ENCODE results near the gene EHF. TPM values are rescaled to one million over a fixed set of nuclear protein-coding genes. Genes with fewer than 3 reads are reported as not detected.

EHF gene
- polyA plus RNA-seq, 1 donor from 2014 or later: 0.17 TPM

DNA sequence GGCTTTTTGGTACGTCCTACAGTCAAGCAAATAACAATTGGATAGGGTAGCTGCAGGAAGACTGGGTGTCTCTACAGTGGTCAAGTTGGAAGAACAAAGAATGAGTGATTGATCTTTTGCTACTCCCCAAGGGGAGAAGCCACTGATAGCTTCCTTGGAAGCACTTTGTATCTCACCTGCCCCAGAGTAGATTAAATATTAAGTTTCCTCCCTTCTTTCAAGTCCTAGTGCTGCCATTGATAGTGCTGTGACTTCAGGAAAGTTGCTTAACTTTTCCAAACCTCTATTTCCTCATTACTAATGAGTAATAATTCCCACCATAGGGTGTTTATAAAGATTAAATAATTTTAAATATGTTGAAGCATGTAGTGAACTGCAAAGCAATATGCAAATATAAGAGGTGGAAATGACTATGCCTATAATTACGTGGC is 35.6 kb upstream of the EHF start:
- Histone ChIP-seq H3K9me3 (ENCODE audit: low read length) (no peaks in the 10 kb centered on the region), H3K27me3 (ENCODE audit: insufficient read depth, low read depth, low read length) (no peaks in the 10 kb centered on the region), H3F3A (ENCODE audit: insufficient read depth, low read length, poor library complexity, severe bottlenecking) (no peaks in the 10 kb centered on the region), H3K79me2 (replicated peaks; ENCODE audit: insufficient read depth, low read length) (no peaks in the 10 kb centered on the region), H3K9me2 (ENCODE audit: insufficient read depth, low read length) (no peaks in the 10 kb centered on the region), H3K9ac (ENCODE audit: low read length) (no peak overlapping the region), H2AFZ (ENCODE audit: low read depth, low read length) (no peak overlapping the region), H3K27ac (ENCODE audit: low read length) (no peak overlapping the region), H3K36me3 (ENCODE audit: insufficient read depth, low read length) (no peaks in the 10 kb centered on the region), H4K20me1 (ENCODE audit: insufficient read depth) (no peaks in the 10 kb centered on the region), H3K4me2 (ENCODE audit: low read length) (no peak overlapping the region), H3K4me3 (ENCODE audit: low read length) (no peak overlapping the region)
- no peak for TF ChIP-seq EP300 (conservative IDR thresholded peaks at IDR 0.05; ENCODE audit: poor library complexity, severe bottlenecking)
- TF ChIP-seq MXI1 (conservative IDR thresholded peaks at IDR 0.05; ENCODE audit: poor library complexity, severe bottlenecking): no peak
- TF ChIP-seq RAD21 (conservative IDR thresholded peaks at IDR 0.05): no peak
- TF ChIP-seq CTCF (IDR thresholded peaks at IDR 0.05; ENCODE audit: poor library complexity, severe bottlenecking): no peak
- TF ChIP-seq, protein P1, sequence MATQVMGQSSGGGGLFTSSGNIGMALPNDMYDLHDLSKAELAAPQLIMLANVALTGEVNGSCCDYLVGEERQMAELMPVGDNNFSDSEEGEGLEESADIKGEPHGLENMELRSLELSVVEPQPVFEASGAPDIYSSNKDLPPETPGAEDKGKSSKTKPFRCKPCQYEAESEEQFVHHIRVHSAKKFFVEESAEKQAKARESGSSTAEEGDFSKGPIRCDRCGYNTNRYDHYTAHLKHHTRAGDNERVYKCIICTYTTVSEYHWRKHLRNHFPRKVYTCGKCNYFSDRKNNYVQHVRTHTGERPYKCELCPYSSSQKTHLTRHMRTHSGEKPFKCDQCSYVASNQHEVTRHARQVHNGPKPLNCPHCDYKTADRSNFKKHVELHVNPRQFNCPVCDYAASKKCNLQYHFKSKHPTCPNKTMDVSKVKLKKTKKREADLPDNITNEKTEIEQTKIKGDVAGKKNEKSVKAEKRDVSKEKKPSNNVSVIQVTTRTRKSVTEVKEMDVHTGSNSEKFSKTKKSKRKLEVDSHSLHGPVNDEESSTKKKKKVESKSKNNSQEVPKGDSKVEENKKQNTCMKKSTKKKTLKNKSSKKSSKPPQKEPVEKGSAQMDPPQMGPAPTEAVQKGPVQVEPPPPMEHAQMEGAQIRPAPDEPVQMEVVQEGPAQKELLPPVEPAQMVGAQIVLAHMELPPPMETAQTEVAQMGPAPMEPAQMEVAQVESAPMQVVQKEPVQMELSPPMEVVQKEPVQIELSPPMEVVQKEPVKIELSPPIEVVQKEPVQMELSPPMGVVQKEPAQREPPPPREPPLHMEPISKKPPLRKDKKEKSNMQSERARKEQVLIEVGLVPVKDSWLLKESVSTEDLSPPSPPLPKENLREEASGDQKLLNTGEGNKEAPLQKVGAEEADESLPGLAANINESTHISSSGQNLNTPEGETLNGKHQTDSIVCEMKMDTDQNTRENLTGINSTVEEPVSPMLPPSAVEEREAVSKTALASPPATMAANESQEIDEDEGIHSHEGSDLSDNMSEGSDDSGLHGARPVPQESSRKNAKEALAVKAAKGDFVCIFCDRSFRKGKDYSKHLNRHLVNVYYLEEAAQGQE (IDR thresholded peaks at IDR 0.05; ENCODE audit: borderline replicate concordance): no peak
- no peak for TF ChIP-seq SMC3 (conservative IDR thresholded peaks at IDR 0.05; ENCODE audit: poor library complexity)
- TF ChIP-seq POLR2AphosphoS5 (IDR thresholded peaks at IDR 0.05): no peak

DNA sequence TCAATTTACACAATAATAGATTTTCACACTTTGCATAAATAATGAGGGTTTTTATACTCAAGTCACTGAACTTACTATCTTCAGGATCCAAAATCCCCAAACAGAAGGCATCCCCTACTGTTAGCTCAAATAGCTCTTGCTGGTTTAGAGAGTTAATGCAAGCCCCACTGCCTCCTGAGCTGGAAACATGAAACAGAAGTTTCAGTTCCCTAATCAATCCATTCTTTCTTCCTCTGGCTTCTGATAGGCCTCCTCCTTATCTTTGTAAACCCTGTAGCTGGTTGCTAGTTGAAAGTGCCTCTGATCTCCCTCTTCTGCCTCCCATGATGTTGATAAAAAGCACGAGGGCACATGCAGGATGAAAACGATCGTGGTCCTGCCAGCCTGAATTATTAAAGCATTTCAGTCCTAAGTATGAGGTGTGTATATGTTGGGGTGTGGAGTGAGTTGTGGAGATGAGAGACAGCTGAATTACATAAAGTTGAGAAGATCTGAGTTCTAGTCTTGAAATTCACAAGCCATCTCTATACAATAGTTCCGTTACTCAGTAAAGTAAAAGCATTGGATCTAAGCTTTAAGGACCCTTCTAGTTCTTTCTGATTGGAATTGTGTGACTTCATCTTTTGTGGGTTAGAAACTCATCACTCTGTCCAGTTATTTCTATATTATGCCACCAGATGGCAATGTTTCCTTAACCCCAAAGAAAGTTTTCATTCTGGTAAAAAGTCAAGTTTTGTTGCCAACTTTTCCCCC is 35.0 kb upstream of the EHF start:
- no peaks in the 10 kb centered on the region for H3K79me2 ChIP-seq (replicated peaks; ENCODE audit: insufficient read depth, low read length)
- H3K9me2 ChIP-seq (ENCODE audit: insufficient read depth, low read length): no peaks in the 10 kb centered on the region
- H3K4me3 ChIP-seq (ENCODE audit: low read length): no peak overlapping the region
- no peaks in the 10 kb centered on the region for H3K27me3 ChIP-seq (ENCODE audit: insufficient read depth, low read depth, low read length)
- H4K20me1 ChIP-seq (ENCODE audit: insufficient read depth): no peaks in the 10 kb centered on the region
- no peak overlapping the region for H2AFZ ChIP-seq (ENCODE audit: low read depth, low read length)
- H3K36me3 ChIP-seq (ENCODE audit: insufficient read depth, low read length): no peaks in the 10 kb centered on the region
- no peaks in the 10 kb centered on the region for H3F3A ChIP-seq (ENCODE audit: insufficient read depth, low read length, poor library complexity, severe bottlenecking)
- no peaks in the 10 kb centered on the region for H3K9me3 ChIP-seq (ENCODE audit: low read length)
- H3K27ac ChIP-seq (ENCODE audit: low read length): no peak overlapping the region
- TF ChIP-seq TAF1 (IDR thresholded peaks at IDR 0.05; ENCODE audit: low read depth): no peak
- TF ChIP-seq RAD21 (conservative IDR thresholded peaks at IDR 0.05): peak; percentile 85
- peak; percentile 84 for TF ChIP-seq CTCF (IDR thresholded peaks at IDR 0.05; ENCODE audit: poor library complexity, severe bottlenecking)
- no peak for TF ChIP-seq EP300 (conservative IDR thresholded peaks at IDR 0.05; ENCODE audit: poor library complexity, severe bottlenecking)
- peak; percentile 91 for TF ChIP-seq SMC3 (conservative IDR thresholded peaks at IDR 0.05; ENCODE audit: poor library complexity)
- no peak overlapping the region for H3K4me2 ChIP-seq (ENCODE audit: low read length)
- no peak overlapping the region for H3K9ac ChIP-seq (ENCODE audit: low read length)
